PC-3 (cell line): ENCODE data around the gene SNRNP25. TPM values are rescaled to one million over a fixed set of nuclear protein-coding genes. Genes with fewer than 3 reads are reported as not detected.
A peak's percentile ranks its signal among the peaks of the same experiment; 100 is the strongest.
"Not testable (repeated sequence)": the region's sequence is repeated elsewhere in the genome, so short reads cannot be mapped to it uniquely, and the experiment has no call there.

Experiments
- ATAC-seq: fragments of 200-7000 bp; cut with Tn5 transposase; 2 replicates; pipeline ENCODE4 v1.9.1; 2020; ENCODE audit warnings: mild to moderate bottlenecking, moderate library complexity
- BruUV-seq: library from RNA; stranded (reverse); fragments of 400-500 nt; replicated peaks from 2 replicates; lab custom pipeline; 2021; lab: Mats Ljungman, UMichigan
- CTCF ChIA-PET: fragments of 300-600 bp; sonication (Branson Sonifier 250); formaldehyde crosslinking; loops from one replicate; lab custom pipeline; 2022; ENCODE audit warnings: antibody characterized with exemption; lab: Charles Lee
- POLR2A ChIA-PET: fragments of 300-600 bp; sonication (Branson Sonifier 250); formaldehyde crosslinking; loops from one replicate; lab custom pipeline; 2022; ENCODE audit warnings: antibody characterized with exemption; ENCODE audit not compliant: unreplicated experiment; lab: Charles Lee
- DNase-seq: peaks from one replicate; pipeline ENCODE4 v3.0.0-alpha.2; 2015
- H2AFZ ChIP-seq: fragments of 300-600 bp; sonication (generic); 2 replicates; pipeline ENCODE4 v1.6.0; 2016; ENCODE audit warnings: antibody characterized with exemption, low read length
- H3F3A ChIP-seq: fragments of 300-600 bp; sonication (generic); one replicate; pipeline ENCODE4 v1.6.0; 2017; ENCODE audit warnings: antibody characterized with exemption, low read length, control low read depth, mild to moderate bottlenecking; ENCODE audit not compliant: unreplicated experiment
- H3K27ac ChIP-seq: fragments of 300-600 bp; sonication (generic); 2 replicates; pipeline ENCODE4 v1.5.1; 2016; ENCODE audit warnings: mild to moderate bottlenecking, low read length
- H3K27me3 ChIP-seq: fragments of 300-600 bp; sonication (generic); 2 replicates; pipeline ENCODE4 v1.6.1; 2016; ENCODE audit warnings: low read length, mixed read lengths
- H3K36me3 ChIP-seq: fragments of 300-600 bp; sonication (generic); 2 replicates; pipeline ENCODE4 v1.6.1; 2016; ENCODE audit warnings: low read depth, mixed run types, low read length, mixed read lengths
- H3K4me1 ChIP-seq: fragments of 300-600 bp; sonication (generic); 2 replicates; pipeline ENCODE4 v1.5.1; 2016; ENCODE audit warnings: low read length; ENCODE audit not compliant: insufficient read depth
- H3K4me2 ChIP-seq: fragments of 300-600 bp; sonication (generic); 2 replicates; pipeline ENCODE4 v1.6.0; 2016; ENCODE audit warnings: low read length
- H3K4me3 ChIP-seq: fragments of 300-600 bp; sonication (generic); 2 replicates; pipeline ENCODE4 v1.5.1; 2016; ENCODE audit warnings: mild to moderate bottlenecking, low read length, mixed read lengths
- H3K79me2 ChIP-seq: fragments of 300-600 bp; sonication (generic); 2 replicates; pipeline ENCODE4 v1.6.1; 2017; ENCODE audit warnings: low read length, mixed read lengths
- H3K9ac ChIP-seq: fragments of 300-600 bp; sonication (generic); 2 replicates; pipeline ENCODE4 v1.6.0; 2016; ENCODE audit warnings: mild to moderate bottlenecking, low read length
- H3K9me2 ChIP-seq: fragments of 300-600 bp; sonication (generic); replicated peaks from 2 replicates; pipeline ENCODE4 v1.6.1; 2016; ENCODE audit warnings: mixed run types, low read length, mixed read lengths
- H3K9me3 ChIP-seq: fragments of 300-600 bp; sonication (generic); 2 replicates; pipeline ENCODE4 v1.6.1; 2016; ENCODE audit warnings: low read length, mixed read lengths
- H4K20me1 ChIP-seq: fragments of 300-600 bp; sonication (generic); 2 replicates; pipeline ENCODE4 v1.6.1; 2016; ENCODE audit warnings: low read length, mixed read lengths
- CTCF ChIP-seq: fragments of 300-600 bp; sonication (generic); conservative IDR thresholded peaks from 2 replicates; pipeline ENCODE4 v1.5.1; 2017; ENCODE audit warnings: antibody characterized with exemption, low read depth, mild to moderate bottlenecking, low read length
- EZH2 ChIP-seq: fragments of 300-600 bp; sonication (generic); IDR thresholded peaks from one replicate; pipeline ENCODE4 v1.6.1; 2017; ENCODE audit warnings: antibody characterized with exemption, mild to moderate bottlenecking, low read length; ENCODE audit not compliant: unreplicated experiment
- EZH2phosphoT487 ChIP-seq: fragments of 300-600 bp; sonication (generic); IDR thresholded peaks from 2 replicates; pipeline ENCODE4 v1.6.1; 2018; ENCODE audit warnings: mild to moderate bottlenecking, antibody characterized with exemption, low read length, borderline replicate concordance
- intact Hi-C: fragments of 100-400 bp; cut with micrococcal nuclease; formaldehyde crosslinking; loops from 2 replicates; pipeline ENCODE4 v1.9.0; 2023
- total RNA-seq: library from RNA; depleted of rRNA; stranded (reverse); fragments of >200 nt; gene quantifications from 2 replicates; pipeline ENCODE4 v1.2.3, GENCODE V29; 2014

The SNRNP25 gene
- total RNA-seq, 1 experiment from 2014 or later: 45.8 TPM

GRCh38 chr16:43294-43693 lies 10.3 kb upstream of the SNRNP25 start:
- DNase-seq (no peak), ATAC-seq (no peak)
- no peaks in the 10 kb centered on the region for H3K27me3 ChIP-seq
- no peaks in the 10 kb centered on the region for H4K20me1 ChIP-seq
- peaks cover 8% of the 10 kb centered on the region for H3K36me3 ChIP-seq
- no TSS peak for BruUV-seq
- no peak overlapping the region for H3K27ac ChIP-seq
- intact Hi-C loops: no loop called here
- POLR2A ChIA-PET: no interaction called here
- H3K4me1 ChIP-seq: peaks cover 9% of the 10 kb centered on the region
- H3K9me2 ChIP-seq: no peaks in the 10 kb centered on the region
- H3K9me3 ChIP-seq: no peaks in the 10 kb centered on the region
- no peak for TF ChIP-seq CTCF
- no peak for TF ChIP-seq EZH2
- no peak overlapping the region for H3K4me2 ChIP-seq
- no peak overlapping the region for H3K9ac ChIP-seq
- H3K4me3 ChIP-seq: no peak overlapping the region
- H3K79me2 ChIP-seq: peaks cover 3% of the 10 kb centered on the region; the same call in 1 of the 2 replicates
- H3F3A ChIP-seq: no peaks in the 10 kb centered on the region
- CTCF ChIA-PET: no interaction called here
- H2AFZ ChIP-seq: no peak overlapping the region

- Histone ChIP-seq H3K9me2 (no peaks in the 10 kb centered on the region), H3K27ac (no peak overlapping the region), H3F3A (no peaks in the 10 kb centered on the region), H3K9ac (no peak overlapping the region), H3K4me1 (peaks cover 5% of the 10 kb centered on the region), H3K4me2 (no peak overlapping the region), H4K20me1 (no peaks in the 10 kb centered on the region), H3K9me3 (no peaks in the 10 kb centered on the region), H2AFZ (no peak overlapping the region), H3K79me2 (peaks cover 3% of the 10 kb centered on the region; the same call in 1 of the 2 replicates), H3K4me3 (no peak overlapping the region), H3K27me3 (no peaks in the 10 kb centered on the region), H3K36me3 (peaks cover 8% of the 10 kb centered on the region)
- intact Hi-C loops: no loop called here
- BruUV-seq: no TSS peak
- TF ChIP-seq EZH2phosphoT487 (no peak), CTCF (no peak), EZH2 (no peak)
- ATAC-seq: no peak
- no peak for DNase-seq
- POLR2A ChIA-PET: no interaction called here
- CTCF ChIA-PET: no interaction called here
Observed at GRCh38 chr16:44655-45054, 9.0 kb upstream of the SNRNP25 start.

DNA sequence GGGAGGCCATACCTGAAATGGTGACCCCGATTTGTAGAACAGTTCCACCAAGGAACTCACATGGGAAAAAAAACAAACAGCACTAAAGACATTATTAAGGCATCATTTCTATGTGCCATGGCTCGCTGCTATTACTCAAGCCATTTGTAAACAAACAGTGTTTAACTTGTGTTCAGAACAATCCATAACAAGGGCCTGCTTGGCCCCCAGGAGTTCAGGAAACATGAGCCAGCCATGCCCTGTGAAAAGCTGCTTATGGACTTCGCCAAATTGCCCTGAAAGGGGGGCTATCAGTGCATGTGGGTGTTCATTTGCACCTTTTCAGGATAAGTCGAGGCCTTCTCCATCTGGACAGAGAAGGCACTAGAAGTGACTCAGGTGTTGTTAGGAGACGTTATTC lies 8.2 kb upstream of the SNRNP25 start:
- ChIA-PET CTCF (no interaction called here), POLR2A (no interaction called here)
- intact Hi-C loops: no loop called here
- no peak overlapping the region for H3K4me3 ChIP-seq
- H3K9me2 ChIP-seq: no peaks in the 10 kb centered on the region
- no TSS peak for BruUV-seq
- no peaks in the 10 kb centered on the region for H3K27me3 ChIP-seq
- H3K9me3 ChIP-seq: no peaks in the 10 kb centered on the region
- no peak overlapping the region for H3K4me2 ChIP-seq
- DNase-seq (peak; percentile 22), ATAC-seq (peak; percentile 81)
- H3F3A ChIP-seq: no peaks in the 10 kb centered on the region
- H3K9ac ChIP-seq: no peak overlapping the region
- peaks cover 5% of the 10 kb centered on the region for H3K4me1 ChIP-seq
- H3K36me3 ChIP-seq: peaks cover 8% of the 10 kb centered on the region
- no peaks in the 10 kb centered on the region for H4K20me1 ChIP-seq
- TF ChIP-seq EZH2phosphoT487 (no peak), CTCF (no peak), EZH2 (no peak)
- no peak overlapping the region for H3K27ac ChIP-seq
- H2AFZ ChIP-seq: no peak overlapping the region
- H3K79me2 ChIP-seq: peaks cover 8% of the 10 kb centered on the region

DNA sequence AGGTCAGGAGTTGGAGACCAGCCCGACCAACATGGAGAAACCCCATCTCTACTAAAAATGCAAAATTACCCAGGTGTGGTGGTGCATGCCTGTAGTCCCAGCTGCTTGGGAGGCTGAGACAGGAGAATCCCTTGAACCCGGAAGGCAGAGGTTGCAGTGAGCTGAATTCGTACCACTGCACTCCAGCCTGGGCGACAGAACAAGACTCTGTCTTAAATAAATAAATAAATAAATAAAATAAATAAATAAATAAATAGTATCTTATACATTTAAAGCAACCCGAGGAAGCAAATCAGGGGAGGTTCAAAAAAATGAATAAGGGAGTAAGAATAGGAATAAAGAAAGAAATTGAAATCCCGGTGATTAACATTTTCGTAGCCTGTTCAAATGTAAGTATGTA lies 7.1 kb upstream of the SNRNP25 start:
- ATAC-seq, H3F3A ChIP-seq, H2AFZ ChIP-seq, H4K20me1 ChIP-seq, H3K9ac ChIP-seq, H3K27me3 ChIP-seq, H3K9me3 ChIP-seq, H3K36me3 ChIP-seq, H3K4me1 ChIP-seq, H3K27ac ChIP-seq, H3K9me2 ChIP-seq, H3K4me2 ChIP-seq, CTCF ChIA-PET, POLR2A ChIA-PET, H3K4me3 ChIP-seq, DNase-seq, intact Hi-C loops, BruUV-seq: not testable (repeated sequence)
- peaks cover 18% of the 10 kb centered on the region for H3K79me2 ChIP-seq
